HCT116 (cell line): ENCODE results near the gene DLL1. TPM values are rescaled to one million over a fixed set of nuclear protein-coding genes. Genes with fewer than 3 reads are reported as not detected.

Experiments used
- ATAC-seq: fragments of 200-7000 bp; cut with Tn5 transposase; 2 replicates; pipeline ENCODE4 v1.9.1; 2020; ENCODE audit warnings: mild to moderate bottlenecking, moderate library complexity
- BruUV-seq: library from RNA; stranded (reverse); fragments of 400-500 nt; replicated peaks from 2 replicates; lab custom pipeline; 2021; lab: Mats Ljungman, UMichigan
- CTCF ChIA-PET: fragments of 300-600 bp; sonication (Branson Sonifier 250); formaldehyde crosslinking; loops from one replicate; lab custom pipeline; 2021; ENCODE audit warnings: antibody characterized with exemption; lab: Charles Lee
- POLR2A ChIA-PET: fragments of 300-600, 350-600 bp; sonication (Branson Sonifier 250); formaldehyde crosslinking; loops from one replicate; lab custom pipeline; 2021; ENCODE audit warnings: antibody characterized with exemption; lab: Charles Lee
- RAD21 ChIA-PET, 2 experiments: fragments of 300-600 bp; sonication (Branson Sonifier 250); formaldehyde crosslinking; loops; one replicate each; lab custom pipeline; 2023; ENCODE audit warnings: low total read pairs in 2 of 2; ENCODE audit not compliant: uncharacterized antibody in 2 of 2, unreplicated experiment in 2 of 2, low non-redundant PET in 1 of 2; lab: Charles Lee
- DNase-seq: peaks from one replicate; pipeline ENCODE4 v3.0.0-alpha.2; 2010; ENCODE audit warnings: low read depth, low spot score
- H2AFZ ChIP-seq: fragments of 200-600 bp; shearing (Covaris generic), sonication (generic); 2 replicates; pipeline ENCODE4 v1.6.1; 2017; ENCODE audit warnings: low read depth, mixed run types, mixed read lengths, antibody characterized with exemption, low read length; ENCODE audit not compliant: poor library complexity, severe bottlenecking
- H3K27ac ChIP-seq: 2 replicates; pipeline ENCODE4 v1.5.1; 2012; ENCODE audit warnings: low read depth, low read length
- H3K27me3 ChIP-seq: fragments of 200-600 bp; sonication (generic); 2 replicates; pipeline ENCODE4 v1.6.1; 2016; ENCODE audit warnings: mixed run types, low read length, mixed read lengths; ENCODE audit not compliant: insufficient read depth
- H3K36me3 ChIP-seq, 2 experiments: fragments of 200-500 bp in 1 of 2; fragments of 200-600 bp in 1 of 2; sonication (Bioruptor generic) in 1 of 2; sonication (generic) in 1 of 2; 2 replicates each; pipeline versions ENCODE4 v1.5.1 to v1.6.1; 2014 to 2016; ENCODE audit warnings: low read length in 2 of 2, inconsistent platforms in 1 of 2, mixed read lengths in 1 of 2, mixed run types in 1 of 2; ENCODE audit not compliant: insufficient read depth in 2 of 2, control insufficient read depth in 1 of 2
- H3K4me1 ChIP-seq, 2 experiments: fragments of 200-600 bp in 1 of 2; sonication (generic) in 1 of 2; 2 replicates each; pipeline versions ENCODE4 v1.5.1 to v1.6.1; 2012 to 2017; ENCODE audit warnings: low read length in 2 of 2, inconsistent platforms in 1 of 2, mild to moderate bottlenecking in 1 of 2, mixed read lengths in 1 of 2, mixed run types in 1 of 2, moderate library complexity in 1 of 2; ENCODE audit not compliant: insufficient read depth in 2 of 2, control insufficient read depth in 1 of 2
- H3K4me2 ChIP-seq: fragments of 200-600 bp; sonication (generic); 2 replicates; pipeline ENCODE4 v1.6.1; 2017; ENCODE audit warnings: mixed run types, low read length, mixed read lengths
- H3K4me3 ChIP-seq, 2 experiments: fragments of 200-600 bp in 1 of 2; sonication (generic) in 1 of 2; replicated peaks in 1 of 2; 2 replicates each; pipeline ENCODE4 v1.5.1; 2011 to 2016; ENCODE audit warnings: low read length in 2 of 2, control low read depth in 1 of 2, low read depth in 1 of 2, mild to moderate bottlenecking in 1 of 2, mixed read lengths in 1 of 2, mixed run types in 1 of 2
- H3K79me2 ChIP-seq: fragments of 200-600 bp; sonication (generic); 2 replicates; pipeline ENCODE4 v1.6.1; 2017; ENCODE audit warnings: mild to moderate bottlenecking, mixed run types, low read length, moderate library complexity, mixed read lengths; ENCODE audit not compliant: insufficient read depth
- H3K9ac ChIP-seq: fragments of 200-600 bp; sonication (generic); 2 replicates; pipeline ENCODE4 v1.6.1; 2016; ENCODE audit warnings: low read length, mixed read lengths
- H3K9me2 ChIP-seq: fragments of 200-600 bp; sonication (generic), shearing (Covaris generic); 2 replicates; pipeline ENCODE4 v1.6.1; 2017; ENCODE audit warnings: mixed run types, mild to moderate bottlenecking, moderate library complexity; ENCODE audit not compliant: insufficient read depth
- H3K9me3 ChIP-seq, 2 experiments: fragments of 200-500 bp in 1 of 2; fragments of 200-600 bp in 1 of 2; sonication (Bioruptor generic) in 1 of 2; sonication (generic) in 1 of 2; 2 replicates each; pipeline ENCODE4 v1.6.1; 2014 to 2017; ENCODE audit warnings: low read length in 2 of 2, mixed read lengths in 2 of 2, inconsistent platforms in 1 of 2, low read depth in 1 of 2, mild to moderate bottlenecking in 1 of 2, mixed run types in 1 of 2, moderate library complexity in 1 of 2; ENCODE audit not compliant: control insufficient read depth in 1 of 2, insufficient read depth in 1 of 2
- H4K20me1 ChIP-seq: fragments of 200-600 bp; sonication (generic), shearing (Covaris generic); 2 replicates; pipeline ENCODE4 v1.6.1; 2017; ENCODE audit warnings: mixed run types, mild to moderate bottlenecking, moderate library complexity; ENCODE audit not compliant: insufficient read depth
- CEBPB ChIP-seq: IDR thresholded peaks from 2 replicates; pipeline ENCODE4 v1.6.1; 2012; ENCODE audit warnings: low read depth
- EGR1 ChIP-seq: IDR thresholded peaks from 2 replicates; pipeline ENCODE4 v1.6.1; 2012; ENCODE audit warnings: low read depth
- EZH2 ChIP-seq: fragments of 200-600 bp; sonication (generic); IDR thresholded peaks from 2 replicates; pipeline ENCODE4 v1.6.1; 2017; ENCODE audit warnings: antibody characterized with exemption, mixed run types
- FOSL1 ChIP-seq: IDR thresholded peaks from 2 replicates; pipeline ENCODE4 v1.6.1; 2012; ENCODE audit warnings: low read depth
- JUND ChIP-seq: IDR thresholded peaks from 2 replicates; pipeline ENCODE4 v1.6.1; 2012
- RAD21 ChIP-seq: IDR thresholded peaks from 2 replicates; pipeline ENCODE4 v1.6.1; 2012; ENCODE audit warnings: low read depth, mild to moderate bottlenecking
- SP1 ChIP-seq: IDR thresholded peaks from 2 replicates; pipeline ENCODE4 v1.6.1; 2012; ENCODE audit warnings: low read depth
- SRF ChIP-seq: IDR thresholded peaks from 2 replicates; pipeline ENCODE4 v1.6.1; 2012; ENCODE audit warnings: low read depth
- YY1 ChIP-seq: IDR thresholded peaks from 2 replicates; pipeline ENCODE4 v1.6.1; 2011; ENCODE audit warnings: low read length, low read depth, moderate library complexity, mild to moderate bottlenecking; ENCODE audit not compliant: insufficient replicate concordance; ENCODE audit errors: extremely low read depth
- ZNF274 ChIP-seq: fragments of 200-500 bp; sonication (Bioruptor generic); IDR thresholded peaks from 2 replicates; pipeline ENCODE4 v1.6.1; 2014; ENCODE audit warnings: mild to moderate bottlenecking, low read depth, low read length, inconsistent platforms
- intact Hi-C: fragments of 100-400 bp; cut with micrococcal nuclease; formaldehyde crosslinking; loops from 2 replicates; pipeline ENCODE4 v1.10.0; 2022
- total RNA-seq: library from RNA; stranded (reverse); gene quantifications from one replicate; pipeline ENCODE4 v1.2.1, GENCODE V29; 2021; ENCODE audit not compliant: unreplicated experiment
- TF ChIP-seq, protein P1 (sequence below): IDR thresholded peaks from 2 replicates; pipeline ENCODE4 v1.6.1; 2012
- TF ChIP-seq, protein P2 (sequence below): IDR thresholded peaks from 2 replicates; pipeline ENCODE4 v1.6.1; 2011; ENCODE audit warnings: mild to moderate bottlenecking, low read length, moderate library complexity; ENCODE audit not compliant: insufficient replicate concordance; ENCODE audit errors: extremely low read depth
- TF ChIP-seq, protein P3 (sequence below): IDR thresholded peaks from 2 replicates; pipeline ENCODE4 v1.6.1; 2012

Gene DLL1
- total RNA-seq, 1 experiment from 2014 or later = 5.3 TPM

DNA sequence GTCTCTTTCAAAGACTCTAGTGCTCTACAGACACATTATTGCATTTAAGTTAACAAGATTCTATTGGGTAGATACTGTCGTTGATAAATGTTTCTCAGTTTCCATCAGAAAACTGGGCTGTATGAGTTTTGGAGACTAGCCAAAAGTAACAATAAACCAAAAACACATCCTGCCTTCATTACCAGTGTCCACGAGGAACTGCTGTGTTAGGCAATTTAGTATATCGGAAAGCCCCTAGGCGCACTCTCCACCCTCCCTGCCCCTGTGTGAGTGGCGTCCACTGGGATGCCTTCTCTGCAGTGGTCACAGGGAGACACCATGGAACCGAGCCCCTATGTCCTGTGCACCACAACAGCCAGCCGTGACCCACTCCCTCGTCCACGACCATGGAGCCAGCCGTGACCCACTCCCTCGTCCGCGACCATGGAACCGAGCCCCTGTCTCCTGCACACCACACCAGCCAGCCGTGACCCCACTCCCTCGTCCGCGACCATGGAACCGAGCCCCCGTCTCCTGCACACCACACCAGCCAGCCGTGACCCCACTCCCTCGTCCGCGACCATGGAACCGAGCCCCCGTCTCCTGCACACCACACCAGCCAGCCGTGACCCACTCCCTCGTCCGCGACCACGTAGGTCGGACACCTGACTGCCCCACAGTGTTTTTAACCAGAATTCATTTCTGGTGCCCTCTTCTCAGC, 35.3 kb downstream of the DLL1 start:
- H3K27ac ChIP-seq = no peak overlapping the region
- DNase-seq = no peak
- no peak overlapping the region for H2AFZ ChIP-seq
- no TSS peak for BruUV-seq
- RAD21 ChIA-PET = no interaction called here
- POLR2A ChIA-PET = no interaction called here
- TF ChIP-seq EZH2 = no peak
- TF ChIP-seq, protein P1, sequence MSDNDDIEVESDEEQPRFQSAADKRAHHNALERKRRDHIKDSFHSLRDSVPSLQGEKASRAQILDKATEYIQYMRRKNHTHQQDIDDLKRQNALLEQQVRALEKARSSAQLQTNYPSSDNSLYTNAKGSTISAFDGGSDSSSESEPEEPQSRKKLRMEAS = no peak
- no peak for TF ChIP-seq SP1
- TF ChIP-seq YY1 = no peak
- no peak for TF ChIP-seq EGR1
- TF ChIP-seq ZNF274 = no peak
- no peak for TF ChIP-seq SRF
- TF ChIP-seq, protein P2, sequence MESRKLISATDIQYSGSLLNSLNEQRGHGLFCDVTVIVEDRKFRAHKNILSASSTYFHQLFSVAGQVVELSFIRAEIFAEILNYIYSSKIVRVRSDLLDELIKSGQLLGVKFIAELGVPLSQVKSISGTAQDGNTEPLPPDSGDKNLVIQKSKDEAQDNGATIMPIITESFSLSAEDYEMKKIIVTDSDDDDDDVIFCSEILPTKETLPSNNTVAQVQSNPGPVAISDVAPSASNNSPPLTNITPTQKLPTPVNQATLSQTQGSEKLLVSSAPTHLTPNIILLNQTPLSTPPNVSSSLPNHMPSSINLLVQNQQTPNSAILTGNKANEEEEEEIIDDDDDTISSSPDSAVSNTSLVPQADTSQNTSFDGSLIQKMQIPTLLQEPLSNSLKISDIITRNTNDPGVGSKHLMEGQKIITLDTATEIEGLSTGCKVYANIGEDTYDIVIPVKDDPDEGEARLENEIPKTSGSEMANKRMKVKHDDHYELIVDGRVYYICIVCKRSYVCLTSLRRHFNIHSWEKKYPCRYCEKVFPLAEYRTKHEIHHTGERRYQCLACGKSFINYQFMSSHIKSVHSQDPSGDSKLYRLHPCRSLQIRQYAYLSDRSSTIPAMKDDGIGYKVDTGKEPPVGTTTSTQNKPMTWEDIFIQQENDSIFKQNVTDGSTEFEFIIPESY = no peak
- TF ChIP-seq FOSL1 = no peak
- TF ChIP-seq, protein P3, sequence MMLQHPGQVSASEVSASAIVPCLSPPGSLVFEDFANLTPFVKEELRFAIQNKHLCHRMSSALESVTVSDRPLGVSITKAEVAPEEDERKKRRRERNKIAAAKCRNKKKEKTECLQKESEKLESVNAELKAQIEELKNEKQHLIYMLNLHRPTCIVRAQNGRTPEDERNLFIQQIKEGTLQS = no peak
- no peak for TF ChIP-seq CEBPB
- TF ChIP-seq JUND = no peak
- no peak for TF ChIP-seq RAD21
- CTCF ChIA-PET = no interaction called here
- H3K4me3 ChIP-seq = no peak overlapping the region
- intact Hi-C loops = no loop called here
- no peaks in the 10 kb centered on the region for H3K9me2 ChIP-seq
- no peaks in the 10 kb centered on the region for H3K4me1 ChIP-seq
- no peak for ATAC-seq
- H3K36me3 ChIP-seq = no peaks in the 10 kb centered on the region
- no peaks in the 10 kb centered on the region for H3K9me3 ChIP-seq
- H3K79me2 ChIP-seq = no peaks in the 10 kb centered on the region
- H3K4me2 ChIP-seq = no peak overlapping the region
- no peak overlapping the region for H3K9ac ChIP-seq
- H3K27me3 ChIP-seq = no peaks in the 10 kb centered on the region
- H4K20me1 ChIP-seq = no peaks in the 10 kb centered on the region
